ENCODE results near the gene SERPINA5. TPM values are rescaled to one million over a fixed set of nuclear protein-coding genes. Genes with fewer than 3 reads are reported as not detected.

The SERPINA5 gene
- total RNA-seq, 4 donors from 2014 or later = 6.5 to 28.0 (median 10.2) TPM

DNA sequence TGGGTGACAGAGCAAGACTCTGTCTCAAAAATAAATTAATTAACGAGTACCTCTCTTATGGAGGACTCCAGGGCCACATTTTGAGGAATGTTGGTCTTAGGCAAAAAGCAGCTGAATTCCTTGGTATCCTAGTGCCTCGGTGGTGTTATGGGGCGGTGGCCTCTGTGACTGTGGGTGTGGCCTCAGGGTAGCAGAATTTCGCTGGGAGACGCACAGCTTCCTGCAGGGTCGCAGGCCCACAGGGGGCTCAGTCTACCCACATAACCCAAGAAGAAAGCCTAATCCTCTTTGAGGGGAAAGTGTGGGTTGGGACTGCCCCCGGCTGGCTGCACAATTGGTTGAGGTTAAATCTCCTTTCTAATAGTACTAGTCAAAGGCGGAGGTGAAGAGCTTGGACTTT lies 31.2 kb upstream of the SERPINA5 start:
- Histone ChIP-seq H3K36me3 (no peaks in the 10 kb centered on the region), H3K27me3 (no peaks in the 10 kb centered on the region), H3K4me1 (peaks cover 0 to 2% (median 0%) of the 10 kb centered on the region in 4 donors), H3K9me3 (peaks cover 0 to 30% (median 0%) of the 10 kb centered on the region in 4 donors), H3K4me3 (no peak overlapping the region), H3K27ac (no peak overlapping the region)
- no peak for TF ChIP-seq POLR2A (IDR thresholded peaks at IDR 0.05)
- TF ChIP-seq, protein P1, sequence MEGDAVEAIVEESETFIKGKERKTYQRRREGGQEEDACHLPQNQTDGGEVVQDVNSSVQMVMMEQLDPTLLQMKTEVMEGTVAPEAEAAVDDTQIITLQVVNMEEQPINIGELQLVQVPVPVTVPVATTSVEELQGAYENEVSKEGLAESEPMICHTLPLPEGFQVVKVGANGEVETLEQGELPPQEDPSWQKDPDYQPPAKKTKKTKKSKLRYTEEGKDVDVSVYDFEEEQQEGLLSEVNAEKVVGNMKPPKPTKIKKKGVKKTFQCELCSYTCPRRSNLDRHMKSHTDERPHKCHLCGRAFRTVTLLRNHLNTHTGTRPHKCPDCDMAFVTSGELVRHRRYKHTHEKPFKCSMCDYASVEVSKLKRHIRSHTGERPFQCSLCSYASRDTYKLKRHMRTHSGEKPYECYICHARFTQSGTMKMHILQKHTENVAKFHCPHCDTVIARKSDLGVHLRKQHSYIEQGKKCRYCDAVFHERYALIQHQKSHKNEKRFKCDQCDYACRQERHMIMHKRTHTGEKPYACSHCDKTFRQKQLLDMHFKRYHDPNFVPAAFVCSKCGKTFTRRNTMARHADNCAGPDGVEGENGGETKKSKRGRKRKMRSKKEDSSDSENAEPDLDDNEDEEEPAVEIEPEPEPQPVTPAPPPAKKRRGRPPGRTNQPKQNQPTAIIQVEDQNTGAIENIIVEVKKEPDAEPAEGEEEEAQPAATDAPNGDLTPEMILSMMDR (IDR thresholded peaks at IDR 0.05) = no peak
- no peak for TF ChIP-seq EP300 (IDR thresholded peaks at IDR 0.05)
- WGBS, 2 donors = 79 to 81% methylated on average over 8 of the region's 8 CpGs
- DNase-seq (ENCODE audit: low spot score in 2 of 2) = no peak

- DNase-seq (ENCODE audit: low spot score in 2 of 2) = no peak
Observed at GRCh38 chr14:94555991-94556390, 25.2 kb upstream of the SERPINA5 start.

DNA sequence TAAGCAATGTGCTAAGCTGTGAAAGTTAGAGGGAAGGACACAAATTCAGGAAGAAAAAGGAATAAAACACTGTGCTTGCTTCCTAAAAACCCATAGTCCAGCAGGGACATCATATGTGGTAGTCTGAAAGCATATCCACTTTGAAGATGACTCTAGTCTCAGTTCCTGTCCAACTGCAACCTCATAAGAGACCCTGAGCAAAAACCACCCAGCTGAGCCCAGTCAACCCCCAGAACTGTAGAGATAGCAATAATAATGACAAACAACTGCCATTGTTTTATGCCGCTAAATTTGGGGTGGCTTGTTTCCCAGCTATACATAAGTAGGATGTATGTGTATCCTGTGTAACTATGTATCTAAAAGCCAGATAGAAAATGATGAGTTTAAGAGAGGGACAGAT lies 23.9 kb upstream of the SERPINA5 start:
- no peaks in the 10 kb centered on the region for H3K27me3 ChIP-seq
- 94% methylated on average over 1 of the region's 1 CpG for WGBS, 2 donors
- TF ChIP-seq EP300 (IDR thresholded peaks at IDR 0.05) (no peak), POLR2A (IDR thresholded peaks at IDR 0.05) (no peak)
- no peaks in the 10 kb centered on the region for H3K36me3 ChIP-seq
- no peak overlapping the region for H3K27ac ChIP-seq
- no peaks in the 10 kb centered on the region for H3K4me1 ChIP-seq
- H3K4me3 ChIP-seq = no peak overlapping the region
- DNase-seq (ENCODE audit: low spot score in 2 of 2) = no peak
- peaks cover 0 to 26% (median 0%) of the 10 kb centered on the region in 4 donors for H3K9me3 ChIP-seq

More at GRCh38 chr14:94555991-94556390, 25.2 kb upstream of the SERPINA5 start:
- TF ChIP-seq POLR2A (IDR thresholded peaks at IDR 0.05) = no peak
- TF ChIP-seq EP300 (IDR thresholded peaks at IDR 0.05) = no peak
- TF ChIP-seq, protein P1 (IDR thresholded peaks at IDR 0.05) = no peak
- Histone ChIP-seq H3K4me3 (no peak overlapping the region), H3K4me1 (no peaks in the 10 kb centered on the region), H3K27ac (no peak overlapping the region), H3K36me3 (no peaks in the 10 kb centered on the region), H3K9me3 (peaks cover 0 to 27% (median 0%) of the 10 kb centered on the region in 4 donors), H3K27me3 (no peaks in the 10 kb centered on the region)
- 88 to 92% methylated on average over 9 of the region's 9 CpGs for WGBS, 2 donors

DNA sequence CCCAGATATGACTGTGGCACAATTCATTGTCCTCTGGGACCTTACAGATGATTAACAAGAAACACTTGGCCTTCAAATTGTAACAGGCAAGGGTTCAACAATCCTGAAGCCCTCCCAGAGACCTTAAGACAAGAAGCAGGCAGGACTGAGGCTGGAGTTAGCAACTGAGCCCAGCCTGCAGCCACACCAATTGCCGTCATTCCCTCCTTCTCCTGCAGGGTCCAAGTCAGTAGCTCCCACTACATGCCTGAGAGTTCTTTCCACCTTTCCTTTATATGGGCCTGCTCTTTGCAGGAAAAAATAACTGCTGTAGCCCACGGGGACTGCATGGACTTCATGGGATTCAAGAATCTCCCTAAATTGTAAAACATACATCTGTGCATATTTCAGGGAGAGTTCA lies 22.4 kb upstream of the SERPINA5 start:
- Histone ChIP-seq H3K27me3 (no peaks in the 10 kb centered on the region), H3K4me3 (no peak overlapping the region), H3K36me3 (no peaks in the 10 kb centered on the region), H3K9me3 (peaks cover 0 to 22% (median 0%) of the 10 kb centered on the region in 4 donors), H3K4me1 (no peaks in the 10 kb centered on the region), H3K27ac (no peak overlapping the region)
- DNase-seq (ENCODE audit: low spot score in 2 of 2) = no peak
- 70 to 87% methylated on average over 2 of the region's 2 CpGs for WGBS, 2 donors
- TF ChIP-seq EP300 (IDR thresholded peaks at IDR 0.05) (no peak), POLR2A (IDR thresholded peaks at IDR 0.05) (no peak)
- TF ChIP-seq, protein P1 (IDR thresholded peaks at IDR 0.05) = no peak

DNA sequence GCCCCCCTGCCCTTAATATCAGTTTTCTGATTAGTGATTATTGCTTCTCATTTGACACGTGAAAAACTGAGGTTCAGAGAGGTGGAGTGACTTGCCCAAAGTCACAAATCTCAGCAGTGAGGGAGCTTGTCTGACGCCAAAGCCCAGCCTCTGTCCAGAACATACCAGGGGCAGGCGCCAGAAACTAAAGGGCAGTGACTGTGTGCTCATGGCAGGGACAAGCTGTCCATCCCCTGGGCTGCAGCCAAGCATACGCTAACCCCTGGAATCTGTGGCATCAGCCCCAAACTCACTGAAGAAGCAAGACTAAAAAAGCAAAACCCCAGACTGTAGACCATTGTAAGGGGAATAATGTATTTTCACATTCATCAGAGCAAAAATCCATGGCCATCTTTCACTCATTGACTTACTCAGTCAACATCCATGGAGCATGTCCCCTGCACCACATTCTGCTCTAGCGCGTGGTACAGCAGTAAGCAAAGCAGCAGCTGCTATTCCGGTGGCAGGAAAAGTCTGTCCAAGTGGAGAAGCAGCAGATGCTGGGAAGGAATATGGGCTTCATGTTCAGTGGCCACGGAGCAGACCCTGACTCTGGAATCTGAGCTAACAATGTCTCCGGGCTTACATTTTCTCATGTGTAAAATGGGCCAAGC lies 21.5 kb upstream of the SERPINA5 start:
- H3K27me3 ChIP-seq = no peaks in the 10 kb centered on the region
- no peak overlapping the region for H3K27ac ChIP-seq
- H3K9me3 ChIP-seq = peaks cover 0 to 13% (median 0%) of the 10 kb centered on the region in 4 donors
- DNase-seq (ENCODE audit: low spot score in 2 of 2) = no peak
- 49 to 62% methylated on average over 9 of the region's 9 CpGs for whole genome bisulfite sequencing, 2 donors
- no peaks in the 10 kb centered on the region for H3K36me3 ChIP-seq
- TF ChIP-seq POLR2A (IDR thresholded peaks at IDR 0.05) = no peak
- H3K4me1 ChIP-seq = no peaks in the 10 kb centered on the region
- H3K4me3 ChIP-seq = no peak overlapping the region

GRCh38 chr14:94560291-94560665 lies 20.9 kb upstream of the SERPINA5 start:
- no peaks in the 10 kb centered on the region for H3K4me1 ChIP-seq
- no peak for TF ChIP-seq EP300 (IDR thresholded peaks at IDR 0.05)
- TF ChIP-seq, protein P1 (IDR thresholded peaks at IDR 0.05) = no peak
- TF ChIP-seq POLR2A (IDR thresholded peaks at IDR 0.05) = no peak
- no peak overlapping the region for H3K4me3 ChIP-seq
- 88 to 90% methylated on average over 3 of the region's 3 CpGs for WGBS, 2 donors
- H3K27me3 ChIP-seq = no peaks in the 10 kb centered on the region
- peaks cover 0 to 9% (median 0%) of the 10 kb centered on the region in 4 donors for H3K9me3 ChIP-seq
- H3K27ac ChIP-seq = no peak overlapping the region
- no peak for DNase-seq (ENCODE audit: low spot score in 2 of 2)
- H3K36me3 ChIP-seq = no peaks in the 10 kb centered on the region
